Smooth muscle cell of trachea (primary cell): ENCODE measurements around the gene FCRLB. TPM values are rescaled to one million over a fixed set of nuclear protein-coding genes. Genes with fewer than 3 reads are reported as not detected.

Experiments
- total RNA-seq: library from RNA; depleted of rRNA; stranded (reverse); fragments of >200 nt; gene quantifications from 2 replicates; pipeline ENCODE4 v1.2.1, GENCODE V29; 2014

The FCRLB gene
- 2.0 and 3.6 TPM in 2 replicates for total RNA-seq

GRCh38 chr1:161720956-161721737 is at the start of gene FCRLB:
Gene FCRLB, plus strand, starts transcription at chr1:161721544. Its CDS starts 1,129 bp downstream, at chr1:161722673.

GRCh38 chr1:161706482-161707347 is 14.6 kb upstream of the FCRLB start, which contains the start of gene FCRLA:
Gene FCRLA, plus strand, starts transcription at chr1:161707229. Its CDS starts 36 bp downstream, at chr1:161707265.

GRCh38 chr1:161749509-161750407 is 28.4 kb downstream of the FCRLB start, which contains the start of gene DUSP12:
Gene DUSP12, plus strand, starts transcription at chr1:161749786. Its CDS starts 16 bp downstream, at chr1:161749802.

GRCh38 chr1:161766102-161766981 is 45.0 kb downstream of the FCRLB start, which contains the start of gene ATF6:
Gene ATF6, plus strand, starts transcription at chr1:161766320. Its CDS starts 41 bp downstream, at chr1:161766361.

Other genes with a start within 250 kb of the FCRLB start
- 4.1 and 5.6 TPM in 2 replicates for gene FCGR2A, start 216.1 kb upstream of the FCRLB start, total RNA-seq
- 4.7 and 6.5 TPM in 2 replicates for gene HSPA6, start 197.0 kb upstream of the FCRLB start, total RNA-seq
- not detected in 2 replicates for gene FCGR3A, start 171.7 kb upstream of the FCRLB start, total RNA-seq
- gene FCGR3B, start 90.4 kb upstream of the FCRLB start, total RNA-seq: not detected in 2 replicates
- gene FCGR2B, start 58.4 kb upstream of the FCRLB start, total RNA-seq: 0.15 TPM in 1 of 2 replicates, not detected in the other
- 1.5 and 2.3 TPM in 2 replicates for gene FCRLA, start 14.3 kb upstream of the FCRLB start, total RNA-seq
- 32.7 and 44.1 TPM in 2 replicates for gene DUSP12, start 28.2 kb downstream of the FCRLB start, total RNA-seq
- gene ATF6, start 44.8 kb downstream of the FCRLB start, total RNA-seq: 20.2 and 24.4 TPM in 2 replicates